Stimulated activated CD8-positive, alpha-beta memory T cell treated with anti-CD3 and anti-CD28 coated beads, Interleukin-15, amount 100 ng/mL, for 4 hours (primary cell): ENCODE results near the gene MCU.
"Not testable (repeated sequence)": the region's sequence is repeated elsewhere in the genome, so short reads cannot be mapped to it uniquely, and the experiment has no call there.

Experiments
- DNase-seq, 2 donors: peaks; one replicate each; pipeline ENCODE4 v3.0.0-alpha.2; 2020; ENCODE audit warnings: low read depth in 2 of 2

MCU gene

GRCh38 chr10:72687035-72687434 lies 4.9 kb upstream of the MCU start:
- no peak for DNase-seq

DNA sequence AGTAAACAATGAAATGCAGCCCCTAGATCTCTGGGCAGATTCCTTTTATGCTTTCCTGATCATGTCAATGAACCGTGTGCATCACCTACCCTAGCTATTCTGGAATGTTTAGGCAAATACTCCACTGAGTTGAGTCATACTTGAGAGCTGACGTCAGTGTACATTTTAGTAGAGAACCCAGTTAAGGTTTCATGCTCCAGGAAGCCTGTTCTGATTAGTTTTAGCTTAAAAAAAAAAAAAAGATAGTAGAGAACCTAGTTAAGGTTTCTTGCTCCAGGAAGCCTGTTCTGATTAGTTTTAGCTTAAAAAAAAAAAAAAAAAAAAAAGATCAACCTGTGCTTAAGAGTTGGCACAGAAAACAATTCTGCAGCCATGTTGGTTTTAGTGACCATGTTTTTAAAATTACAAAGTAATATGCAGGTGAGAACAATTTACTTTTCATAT lies 3.7 kb upstream of the MCU start:
- DNase-seq: no peak

- no peak for DNase-seq
Observed at GRCh38 chr10:72689660-72690059, 2.3 kb upstream of the MCU start.

- no peak for DNase-seq
Observed at GRCh38 chr10:72690071-72690755, 1.7 kb upstream of the MCU start.

GRCh38 chr10:72691470-72691862 lies 477 bp upstream of the MCU start:
- DNase-seq: no peak

- DNase-seq: no peak
Observed at GRCh38 chr10:72692744-72692993, 726 bp downstream of the MCU start.

DNA sequence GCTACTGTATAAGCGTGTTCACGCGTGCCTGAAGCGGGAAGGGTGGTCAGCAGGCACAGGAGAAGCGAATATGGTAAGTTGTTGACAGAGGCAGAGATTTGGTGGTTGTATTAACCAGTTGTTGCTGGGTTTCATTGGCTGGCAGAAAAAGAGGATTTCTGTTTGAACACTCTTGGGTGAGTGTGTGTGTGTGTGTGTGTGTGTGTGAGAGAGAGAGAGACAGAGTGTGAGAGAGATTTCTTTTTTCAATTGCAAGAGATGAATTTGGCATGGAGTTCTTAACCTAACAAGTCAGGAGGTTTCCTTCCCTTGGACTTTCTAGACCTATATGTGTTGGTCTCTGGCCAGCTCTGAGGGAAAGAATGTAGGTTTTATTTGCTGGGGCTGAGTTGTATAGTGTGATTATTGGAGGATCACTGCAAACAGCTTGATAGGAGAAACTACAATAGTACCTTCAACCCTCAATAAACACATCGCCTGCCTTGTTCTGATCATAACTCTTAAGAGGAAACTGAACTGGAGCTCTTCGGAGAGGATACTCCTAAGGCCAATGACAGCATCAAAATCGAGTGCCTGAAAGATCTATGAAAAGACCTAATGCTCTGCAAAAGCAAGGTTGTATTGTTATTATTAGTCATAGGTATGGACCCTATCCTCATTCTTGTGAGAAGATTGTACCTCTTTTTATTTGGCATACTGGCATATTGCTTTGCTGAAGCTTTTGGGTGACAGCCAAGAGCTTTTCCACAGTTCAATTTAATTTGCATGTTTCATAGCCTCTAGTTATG lies 1.2 kb downstream of the MCU start:
- no peak for DNase-seq

DNA sequence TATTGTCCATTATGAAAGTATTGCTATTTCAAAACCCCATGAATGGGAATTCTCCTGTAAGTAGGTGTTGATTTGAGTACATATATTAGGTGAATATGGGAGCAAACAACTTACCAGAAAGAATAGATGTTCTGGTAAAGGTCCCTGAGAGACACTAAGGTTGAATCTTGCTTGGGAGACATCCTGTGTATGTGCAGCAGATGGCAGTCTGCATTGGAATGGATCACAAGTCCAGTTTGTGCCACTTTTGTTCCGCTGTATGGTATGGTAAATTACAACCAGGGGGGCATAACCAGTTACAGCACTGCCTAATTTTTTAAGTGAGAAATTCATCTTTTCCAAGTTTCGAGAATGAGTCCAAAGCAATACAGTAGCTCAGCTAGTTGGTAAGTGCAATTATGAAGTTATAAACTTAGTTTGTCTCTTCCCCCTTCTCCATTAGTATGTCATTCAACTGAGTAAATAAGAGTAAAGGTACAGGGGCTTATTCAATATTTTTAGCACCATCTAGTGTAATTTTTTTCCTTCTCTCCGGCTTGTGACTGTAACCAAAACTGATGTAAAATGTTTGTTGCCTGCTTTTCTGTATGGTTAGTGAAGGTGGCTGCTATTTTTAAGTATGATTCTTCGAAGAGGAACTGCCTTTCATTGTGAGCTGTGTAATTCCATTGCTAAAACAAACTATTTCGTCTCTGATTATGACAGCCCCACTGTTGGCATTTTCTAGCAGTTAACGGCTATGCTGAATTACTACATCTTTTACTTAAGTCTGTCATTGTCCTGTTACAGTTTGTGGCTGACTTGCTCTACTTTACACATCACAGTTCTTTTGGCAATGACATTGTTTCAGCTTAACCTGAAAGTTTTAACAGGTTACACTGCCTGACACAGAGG lies 2.8 kb downstream of the MCU start:
- DNase-seq: no peak

DNA sequence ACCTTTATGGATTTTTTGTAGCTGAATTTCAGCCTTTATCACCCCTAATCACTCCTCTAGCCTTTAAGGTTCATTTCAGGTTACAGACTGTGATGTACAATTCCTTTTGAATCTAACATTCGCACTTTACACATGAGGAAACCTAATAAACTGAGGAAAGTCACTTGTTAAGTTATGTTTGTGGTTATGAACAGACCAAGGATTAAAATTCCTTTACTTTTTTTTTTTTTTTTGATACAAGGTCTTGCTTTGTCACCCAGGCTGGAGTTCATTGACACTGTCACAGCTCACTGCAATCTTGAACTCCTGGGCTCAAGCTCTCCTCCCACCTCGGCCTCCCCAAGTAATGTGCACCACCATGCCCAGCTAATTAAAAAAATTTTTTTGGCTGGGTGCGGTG lies 3.6 kb downstream of the MCU start:
- DNase-seq: no peak

DNA sequence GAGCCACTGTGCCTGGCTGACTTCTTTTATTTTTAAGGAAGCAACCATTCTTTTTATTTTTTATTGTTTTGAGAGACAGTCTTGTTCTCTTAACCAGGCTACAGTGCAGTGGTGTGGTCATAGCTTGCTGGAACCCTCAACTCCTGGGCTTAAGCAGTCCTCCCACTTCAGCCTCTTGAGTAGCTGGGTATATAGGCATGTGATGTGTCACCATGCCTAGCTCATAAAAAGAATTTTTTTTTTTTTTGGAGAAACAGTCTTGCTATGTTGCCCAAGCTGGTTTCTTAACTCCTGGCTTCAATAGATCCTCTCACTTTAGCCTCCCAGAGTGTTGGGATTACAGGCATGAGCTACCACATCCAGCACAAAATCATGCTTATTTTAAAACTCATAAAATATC lies 5.8 kb downstream of the MCU start:
- no peak for DNase-seq

GRCh38 chr10:72702465-72702864 lies 10.5 kb downstream of the MCU start:
- not testable (repeated sequence) for DNase-seq

- DNase-seq: no peak
Observed at GRCh38 chr10:72702868-72703581, 11.1 kb downstream of the MCU start.

DNA sequence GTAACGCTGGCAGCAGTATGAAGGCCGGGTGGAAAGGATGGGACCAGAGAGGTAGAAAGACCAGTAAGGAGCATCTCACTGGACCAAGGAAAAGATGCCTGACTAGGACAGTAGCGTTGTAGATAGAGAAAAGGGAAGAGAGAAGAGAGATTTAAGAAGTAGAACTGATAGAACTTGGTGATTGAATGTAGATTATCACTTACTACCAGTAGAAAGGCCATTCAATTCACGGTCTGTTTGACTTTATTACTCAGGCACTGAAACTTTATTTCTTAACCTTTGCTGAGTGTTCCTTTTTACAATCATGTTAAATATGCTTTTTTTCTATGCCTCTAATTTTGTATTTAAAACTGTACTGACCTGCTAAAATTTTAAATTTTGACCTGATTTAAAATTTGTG lies 12.2 kb downstream of the MCU start:
- no peak for DNase-seq

DNA sequence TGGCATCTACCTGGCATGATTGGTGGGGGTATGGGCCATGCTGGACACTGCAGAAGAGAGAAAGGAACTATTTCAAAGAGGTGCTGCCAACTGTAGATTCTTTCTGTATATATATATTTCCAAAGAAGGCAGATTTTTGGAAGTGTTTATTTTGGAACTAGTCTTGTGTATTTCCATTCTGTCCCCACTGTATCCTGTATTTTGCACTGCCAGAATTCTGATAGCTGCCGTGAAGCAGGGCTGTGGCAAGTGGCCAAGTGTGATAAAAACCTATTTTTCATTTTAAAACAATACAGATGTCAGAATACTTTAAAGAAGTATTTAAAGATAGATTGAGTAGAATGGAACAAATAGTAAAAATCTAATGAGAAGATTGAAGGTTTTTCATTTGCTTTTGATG lies 17.1 kb downstream of the MCU start:
- no peak for DNase-seq

DNA sequence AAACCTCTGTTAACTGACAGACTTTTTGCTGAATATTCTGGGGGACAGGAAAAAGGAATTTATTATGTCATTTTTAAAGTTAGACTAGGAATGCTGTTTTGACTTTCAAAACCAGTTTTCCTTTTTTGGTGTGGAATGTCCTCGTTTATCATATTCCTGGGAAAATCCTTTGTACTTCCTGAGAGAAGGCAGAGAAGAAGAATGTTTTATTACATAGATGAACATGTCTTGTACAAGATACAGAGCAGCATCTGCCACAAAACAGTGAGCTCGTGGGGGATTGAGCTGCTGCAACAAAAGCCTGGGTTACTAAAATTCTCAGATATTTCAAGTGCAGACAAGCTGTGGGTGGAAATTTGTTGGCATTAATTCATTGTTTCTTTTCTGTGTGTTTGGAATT lies 20.2 kb downstream of the MCU start:
- no peak for DNase-seq

DNA sequence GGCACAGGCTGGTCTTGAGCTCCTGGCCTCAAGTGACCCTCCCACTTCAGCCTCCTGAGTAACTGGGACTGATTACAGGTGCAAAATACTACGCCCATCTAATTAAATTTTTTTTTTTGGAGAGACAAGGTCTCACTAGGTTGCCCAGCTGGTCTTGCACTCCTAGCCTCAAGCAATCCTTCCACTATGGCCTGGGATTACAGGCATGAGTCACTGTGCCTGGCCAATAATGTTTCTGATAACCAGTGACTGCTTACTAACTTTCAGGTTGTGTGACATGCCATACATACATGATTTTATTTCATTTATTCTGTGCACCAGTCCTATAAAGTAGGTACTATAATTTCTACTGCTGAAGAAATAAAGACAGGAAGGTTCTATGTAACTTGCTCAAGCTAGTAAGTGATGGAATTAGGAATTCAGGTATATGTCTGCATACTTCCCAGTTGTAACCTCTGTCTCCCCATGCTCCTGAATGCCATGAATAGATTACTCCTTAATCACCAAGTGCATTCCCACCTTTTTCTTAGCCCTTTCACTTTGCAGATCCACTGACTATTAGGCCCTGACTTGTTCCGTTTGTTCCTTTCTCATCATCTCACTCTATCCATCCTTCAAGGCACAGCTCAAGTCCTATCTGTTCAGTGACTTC lies 28.1 kb downstream of the MCU start:
- no peak for DNase-seq

DNA sequence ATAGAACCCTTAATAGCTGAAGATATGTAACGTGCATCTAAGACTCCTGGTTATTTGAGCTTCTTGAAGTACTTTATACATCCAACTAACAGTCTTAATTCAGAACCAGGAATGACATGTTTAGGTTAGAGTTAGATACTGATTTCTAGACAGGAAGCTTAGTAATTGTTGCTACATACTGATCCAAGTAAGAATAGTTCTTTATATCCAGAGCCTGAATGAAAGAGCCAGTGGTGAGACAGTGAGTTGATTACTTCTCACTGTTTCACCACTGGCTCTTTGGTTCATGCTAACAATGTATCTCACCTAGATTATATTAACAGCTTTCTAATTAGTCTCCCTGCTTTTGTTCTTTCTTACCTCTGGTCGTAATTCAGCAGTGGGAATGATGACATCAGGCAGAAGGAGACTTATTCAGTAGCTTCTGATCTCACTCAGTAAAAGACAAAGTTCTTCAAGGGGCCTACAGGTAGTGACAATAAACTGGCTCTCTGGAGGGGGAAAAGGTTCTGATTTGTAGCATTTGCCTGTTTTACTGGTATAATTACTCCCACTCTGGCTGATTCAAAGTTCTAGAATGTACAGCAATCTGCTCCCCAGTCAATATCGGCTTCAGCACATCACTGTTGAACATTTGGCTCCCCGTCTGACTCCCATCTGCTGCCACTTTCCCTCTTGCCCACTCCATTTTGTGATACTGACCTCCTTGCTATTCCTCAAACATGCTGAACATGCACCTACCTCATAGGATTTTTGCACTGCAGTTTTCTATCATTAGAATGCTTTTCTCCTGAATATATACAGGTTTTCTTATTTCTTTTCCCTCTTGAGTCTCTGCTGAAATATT lies 29.1 kb downstream of the MCU start:
- no peak for DNase-seq

DNA sequence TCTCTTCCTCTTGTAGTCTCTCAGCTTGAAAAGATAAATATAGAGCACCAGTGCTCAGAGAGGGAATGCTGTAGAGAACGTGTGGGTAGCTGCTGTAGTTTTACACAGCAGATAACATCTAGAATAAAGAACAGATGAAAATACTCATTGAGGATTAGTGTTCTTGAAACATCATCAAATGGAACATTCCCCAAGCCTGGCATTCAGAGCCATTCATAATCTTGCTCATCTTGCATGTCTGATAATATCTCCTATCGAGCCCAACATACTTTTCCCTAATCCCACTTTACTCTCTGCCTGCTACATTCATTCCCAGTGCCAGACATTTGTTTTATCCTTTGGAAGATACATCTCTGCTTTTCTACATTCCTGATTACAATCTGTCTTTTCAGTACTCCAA lies 35.2 kb downstream of the MCU start:
- no peak for DNase-seq

- DNase-seq: no peak
Observed at GRCh38 chr10:72728462-72728861, 36.5 kb downstream of the MCU start.

- DNase-seq: no peak
Observed at GRCh38 chr10:72729528-72729927, 37.6 kb downstream of the MCU start.

- no peak for DNase-seq
Observed at GRCh38 chr10:72730479-72730878, 38.5 kb downstream of the MCU start.
